RWPE1 (cell line): Measurements from ENCODE around the gene APOC3.

Experiments used
- CTCF ChIA-PET: fragments of 350-600 bp; sonication (Branson Sonifier 250); formaldehyde crosslinking; extraction: SDS; loops from one replicate; lab custom pipeline; 2021; lab: Yijun Ruan, JAX
- POLR2A ChIA-PET: fragments of 400-600 bp; formaldehyde crosslinking; extraction: SDS; loops from one replicate; lab custom pipeline; 2020; ENCODE audit warnings: antibody characterized with exemption; ENCODE audit not compliant: low non-redundant PET; lab: Yijun Ruan, JAX
- DNase-seq: peaks from one replicate; pipeline ENCODE4 v3.0.0; 2012; ENCODE audit warnings: low spot score
- H3K27ac ChIP-seq: fragments of 450-650 bp; 2 replicates; pipeline ENCODE4 v1.5.1; 2017
- CTCF ChIP-seq: fragments of 450-650 bp; conservative IDR thresholded peaks from 2 replicates; pipeline ENCODE4 v1.5.1; 2017; ENCODE audit warnings: low read depth, mild to moderate bottlenecking

APOC3 gene

GRCh38 chr11:116821050-116821918 lies 8.4 kb upstream of the APOC3 start:
- ChIA-PET CTCF (interaction anchor here (0.6 to 1.4 kb wide), 2 partner anchors 14 to 186 kb away, joined by 4 to 6 read pairs; no protein-coding TSS in a partner anchor), POLR2A (no interaction called here)
- no peak overlapping the region for H3K27ac ChIP-seq
- TF ChIP-seq CTCF: no peak
- no peak for DNase-seq

GRCh38 chr11:116822575-116822974 lies 7.1 kb upstream of the APOC3 start:
- TF ChIP-seq CTCF: no peak
- no peak for DNase-seq
- CTCF ChIA-PET: no interaction called here
- POLR2A ChIA-PET: no interaction called here
- H3K27ac ChIP-seq: no peak overlapping the region

GRCh38 chr11:116823031-116823843 lies 6.5 kb upstream of the APOC3 start, which contains the start of gene APOA4:
TSS of gene APOA4 (minus strand) at chr11:116823304. CDS start at chr11:116823191, 113 bp downstream.
- TF ChIP-seq CTCF: no peak
- no peak within 1 kb of the TSS for H3K27ac ChIP-seq
- CTCF ChIA-PET: interaction anchor here (0.5 kb wide), 1 partner anchor 50 kb away, joined by 5 read pairs; no protein-coding TSS in a partner anchor
- no peak for DNase-seq
- POLR2A ChIA-PET: no interaction called here

- no peak overlapping the region for H3K27ac ChIP-seq
- CTCF ChIA-PET: no interaction called here
- TF ChIP-seq CTCF: no peak
- DNase-seq: no peak
- POLR2A ChIA-PET: no interaction called here
Measured at GRCh38 chr11:116825434-116825833, 4.3 kb upstream of the APOC3 start.

GRCh38 chr11:116825854-116826750 lies 3.6 kb upstream of the APOC3 start:
- POLR2A ChIA-PET: no interaction called here
- H3K27ac ChIP-seq: no peak overlapping the region
- DNase-seq: no peak
- CTCF ChIA-PET: interaction anchor here (1.0 kb wide), 1 partner anchor 10 kb away, joined by 3 read pairs; no protein-coding TSS in a partner anchor
- TF ChIP-seq CTCF: no peak
